HFFc6 (cell line): ENCODE measurements around the gene MAN2C1. TPM values are rescaled to one million over a fixed set of nuclear protein-coding genes. Genes with fewer than 3 reads are reported as not detected.

Source experiments
- DNase-seq: peaks from one replicate; pipeline ENCODE4 v3.0.0-alpha.2; 2018
- H3K27ac Mint-ChIP-seq: 2 replicates; pipeline ENCODE4 v1.8.0; 2020; ENCODE audit warnings: mild to moderate bottlenecking, mixed read lengths
- H3K27me3 Mint-ChIP-seq: 2 replicates; pipeline ENCODE4 v1.8.0; 2021; ENCODE audit warnings: mild to moderate bottlenecking, moderate library complexity, mixed read lengths; ENCODE audit not compliant: insufficient read depth
- H3K36me3 Mint-ChIP-seq: 2 replicates; pipeline ENCODE4 v1.8.0; 2021; ENCODE audit warnings: low read depth, mixed read lengths
- H3K4me1 Mint-ChIP-seq: 2 replicates; pipeline ENCODE4 v1.8.0; 2020; ENCODE audit warnings: low read depth, mixed read lengths
- H3K4me3 Mint-ChIP-seq: 2 replicates; pipeline ENCODE4 v1.8.0; 2020; ENCODE audit warnings: mild to moderate bottlenecking, moderate library complexity, mixed read lengths
- H3K9me3 Mint-ChIP-seq: 2 replicates; pipeline ENCODE4 v1.8.0; 2020; ENCODE audit warnings: mild to moderate bottlenecking, mixed read lengths
- CTCF ChIP-seq: fragments of 200-600 bp; sonication (generic); IDR thresholded peaks from 2 replicates; pipeline ENCODE4 v1.5.0; 2021; ENCODE audit warnings: antibody characterized with exemption, mild to moderate bottlenecking
- total RNA-seq, 6 experiments: library from RNA; stranded (reverse); fragmentation: NEBNext Ultra II Directional; extraction: Animal tissue kit (Norgen Biotek cat#: 25700); gene quantifications; 2 replicates in 1 of 6; 3 replicates in 5 of 6; pipeline ENCODE4 v1.2.3, GENCODE V29; 2021

Gene MAN2C1
- total RNA-seq, 6 experiments from 2014 or later, result 92.8 to 111 (median 105) TPM

DNA sequence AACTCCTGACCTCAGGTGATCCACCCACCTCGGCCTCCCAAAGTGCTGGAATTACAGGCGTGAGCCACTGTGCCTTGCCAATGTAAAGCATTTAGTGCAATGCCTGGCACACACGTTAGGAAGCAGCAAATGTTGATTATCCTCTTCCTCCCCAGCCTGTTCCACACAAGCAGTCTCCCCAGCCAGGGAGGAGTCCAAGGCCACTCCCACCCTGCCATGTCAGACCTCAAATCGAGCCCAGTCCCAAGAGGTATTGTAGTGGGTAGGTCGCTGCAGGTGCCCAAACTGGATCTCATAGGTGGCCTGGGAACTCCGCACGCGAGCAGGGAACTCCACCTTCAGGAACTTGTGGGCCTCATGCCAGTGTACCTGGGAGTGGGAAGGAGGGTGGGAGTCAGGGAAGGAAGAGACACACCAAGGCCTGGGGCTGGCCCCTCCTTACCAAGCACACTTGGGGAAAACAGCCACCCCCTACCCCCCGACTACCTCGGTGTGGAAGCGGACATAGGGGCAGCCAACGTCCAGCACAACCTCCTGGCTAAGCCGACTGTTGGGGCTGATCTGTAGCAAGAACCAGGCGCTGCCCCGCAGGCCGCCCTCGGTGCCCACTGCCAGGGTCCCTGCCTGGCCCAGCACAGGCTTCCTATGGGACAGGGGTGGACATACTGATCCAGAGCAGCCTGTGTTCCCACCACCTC is 10.3 kb downstream of the MAN2C1 start:
- no peak overlapping the region for H3K27ac Mint-ChIP-seq
- no peak for TF ChIP-seq CTCF

DNA sequence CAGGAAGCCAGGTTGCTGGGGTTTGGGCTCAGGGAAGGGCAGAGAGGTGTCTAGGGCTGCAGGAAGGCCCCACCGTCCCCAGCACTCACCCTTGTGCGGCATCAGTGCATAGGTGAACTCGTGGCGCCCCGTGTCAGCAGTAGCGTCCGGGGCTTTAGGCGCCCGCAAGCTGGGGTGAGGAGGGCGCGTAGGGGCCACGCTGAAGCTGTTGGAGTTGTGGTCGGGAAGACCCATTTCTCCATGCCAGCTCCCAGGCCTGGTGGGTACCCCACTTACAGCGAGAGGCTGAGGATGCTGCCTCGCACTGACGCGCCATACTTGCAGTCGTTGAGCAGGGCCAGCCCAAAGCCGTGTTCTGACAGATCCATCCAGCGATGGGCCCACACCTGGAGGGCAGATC is 11.9 kb downstream of the MAN2C1 start:
- TF ChIP-seq CTCF, result no peak
- DNase-seq, result no peak
- Mint-ChIP-seq H3K36me3 (0 out of 2 replicates have a peak, but pooled peaks cover 4% of the 10 kb centered on the region), H3K4me3 (no peak overlapping the region), H3K4me1 (no peaks in the 10 kb centered on the region), H3K27ac (no peak overlapping the region), H3K27me3 (no peaks in the 10 kb centered on the region), H3K9me3 (no peaks in the 10 kb centered on the region)

More for the DNA sequence above, 10.3 kb downstream of the MAN2C1 start:
- H3K4me1 Mint-ChIP-seq, result no peaks in the 10 kb centered on the region
- H3K36me3 Mint-ChIP-seq, result 0 out of 2 replicates have a peak, but pooled peaks cover 4% of the 10 kb centered on the region
- DNase-seq, result no peak
- no peaks in the 10 kb centered on the region for H3K27me3 Mint-ChIP-seq
- no peaks in the 10 kb centered on the region for H3K9me3 Mint-ChIP-seq
- H3K4me3 Mint-ChIP-seq, result no peak overlapping the region

DNA sequence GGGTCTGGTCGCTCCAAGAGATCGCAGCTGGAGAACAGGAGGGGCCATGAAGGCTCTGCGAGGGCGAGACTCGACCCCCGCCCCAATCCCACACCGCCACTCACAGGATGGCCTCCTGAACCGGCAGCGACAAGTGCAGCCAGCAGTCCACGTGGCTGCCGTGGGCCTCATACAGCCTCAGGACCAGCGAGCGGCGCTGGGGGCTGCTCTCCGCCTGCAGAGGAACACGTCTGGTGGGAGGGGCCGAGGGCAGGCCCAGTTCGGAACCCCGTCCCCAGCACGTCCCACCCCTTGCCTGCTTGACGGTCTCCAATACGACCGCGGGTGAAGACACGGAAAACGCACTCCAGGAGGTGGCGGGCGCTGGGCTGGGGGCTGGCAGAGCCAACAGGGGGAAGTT is 12.4 kb downstream of the MAN2C1 start:
- no peaks in the 10 kb centered on the region for H3K4me1 Mint-ChIP-seq
- H3K4me3 Mint-ChIP-seq, result no peak overlapping the region
- DNase-seq, result no peak
- no peak for TF ChIP-seq CTCF
- no peaks in the 10 kb centered on the region for H3K9me3 Mint-ChIP-seq
- H3K27ac Mint-ChIP-seq, result no peak overlapping the region
- H3K36me3 Mint-ChIP-seq, result 0 out of 2 replicates have a peak, but pooled peaks cover 4% of the 10 kb centered on the region
- H3K27me3 Mint-ChIP-seq, result no peaks in the 10 kb centered on the region

DNA sequence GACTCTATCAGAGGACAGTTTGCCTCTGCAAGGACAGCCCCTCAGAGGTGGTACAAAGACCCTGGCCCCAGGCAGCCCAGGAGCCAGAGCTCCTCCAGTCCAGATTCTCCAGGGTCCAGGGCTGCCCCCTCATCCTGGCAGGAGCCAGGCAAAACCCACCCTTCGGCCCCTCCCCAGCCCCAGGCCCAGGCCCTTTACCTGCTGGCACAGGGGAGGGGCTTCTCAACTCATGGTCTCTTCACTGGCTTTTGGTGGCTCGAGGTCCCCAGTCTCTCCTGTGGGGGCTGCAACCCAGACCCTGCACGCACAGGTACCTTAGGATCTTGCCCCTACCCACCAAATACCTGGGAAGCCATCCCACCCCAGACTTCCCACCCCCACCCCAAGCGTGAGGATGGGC is 13.0 kb downstream of the MAN2C1 start:
- no peak overlapping the region for H3K27ac Mint-ChIP-seq
- no peaks in the 10 kb centered on the region for H3K9me3 Mint-ChIP-seq
- H3K27me3 Mint-ChIP-seq, result no peaks in the 10 kb centered on the region
- no peak overlapping the region for H3K4me3 Mint-ChIP-seq
- no peak for TF ChIP-seq CTCF
- H3K36me3 Mint-ChIP-seq, result 0 out of 2 replicates have a peak, but pooled peaks cover 4% of the 10 kb centered on the region
- H3K4me1 Mint-ChIP-seq, result no peaks in the 10 kb centered on the region
- DNase-seq, result no peak

DNA sequence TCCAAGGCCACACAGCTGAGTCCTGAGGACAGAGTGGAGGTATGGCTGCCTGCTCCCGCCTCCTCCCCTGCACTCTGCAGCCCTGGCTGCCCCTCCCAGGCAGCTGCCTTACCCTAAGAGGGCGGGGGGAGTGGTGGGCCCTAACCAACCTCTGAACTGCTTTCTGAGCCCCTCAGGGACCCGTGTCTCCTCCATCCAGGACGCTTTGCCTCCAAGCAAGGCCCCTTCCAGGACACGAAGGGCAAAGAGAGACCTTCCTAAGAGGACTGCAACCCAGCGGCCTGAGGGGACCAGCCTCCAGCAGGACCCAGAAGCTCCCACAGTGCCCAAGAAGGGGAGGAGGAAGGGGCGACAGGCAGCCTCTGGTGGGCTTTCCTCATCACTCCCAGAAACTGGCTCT is 14.0 kb downstream of the MAN2C1 start:
- TF ChIP-seq CTCF, result no peak
- Mint-ChIP-seq H3K36me3 (no peaks in the 10 kb centered on the region), H3K27ac (no peak overlapping the region), H3K4me3 (no peak overlapping the region), H3K9me3 (no peaks in the 10 kb centered on the region), H3K27me3 (peaks cover 3% of the 10 kb centered on the region; the same call in 1 of the 2 replicates), H3K4me1 (no peaks in the 10 kb centered on the region)
- no peak for DNase-seq
